ENCODE measurements around the gene TRIM3.

TRIM3 gene

GRCh38 chr11:6414874-6415328 is 58.8 kb downstream of the TRIM3 start:
- H3K27ac ChIP-seq (ENCODE audit: low read depth, low read length), result no peak overlapping the region
- peaks cover 8% of the 10 kb centered on the region for H3K27me3 ChIP-seq (ENCODE audit: control insufficient read depth, insufficient read depth, low read length)
- no peak overlapping the region for H3K4me3 ChIP-seq (ENCODE audit: low read depth, low read length)
- no peaks in the 10 kb centered on the region for H3K9me3 ChIP-seq (ENCODE audit: control insufficient read depth, insufficient read depth, low read depth, low read length)
- 0 out of 2 replicates have a peak, but pooled peaks cover 3% of the 10 kb centered on the region for H3K4me1 ChIP-seq (ENCODE audit: control insufficient read depth, insufficient read depth, low read length)
- H3K9ac ChIP-seq (ENCODE audit: low read length), result no peak overlapping the region
- H3K36me3 ChIP-seq (ENCODE audit: control insufficient read depth, insufficient read depth, low read length), result peaks cover 4% of the 10 kb centered on the region; the same call in 1 of the 2 replicates

GRCh38 chr11:6413791-6414201 is 59.9 kb downstream of the TRIM3 start:
- peaks cover 4% of the 10 kb centered on the region; the same call in 1 of the 2 replicates for H3K36me3 ChIP-seq (ENCODE audit: control insufficient read depth, insufficient read depth, low read length)
- H3K27me3 ChIP-seq (ENCODE audit: control insufficient read depth, insufficient read depth, low read length), result no peaks in the 10 kb centered on the region
- no peak overlapping the region for H3K27ac ChIP-seq (ENCODE audit: low read depth, low read length)
- no peak overlapping the region for H3K9ac ChIP-seq (ENCODE audit: low read length)
- H3K4me3 ChIP-seq (ENCODE audit: low read depth, low read length), result no peak overlapping the region
- no peaks in the 10 kb centered on the region for H3K9me3 ChIP-seq (ENCODE audit: control insufficient read depth, insufficient read depth, low read depth, low read length)
- H3K4me1 ChIP-seq (ENCODE audit: control insufficient read depth, insufficient read depth, low read length), result 0 out of 2 replicates have a peak, but pooled peaks cover 3% of the 10 kb centered on the region

DNA sequence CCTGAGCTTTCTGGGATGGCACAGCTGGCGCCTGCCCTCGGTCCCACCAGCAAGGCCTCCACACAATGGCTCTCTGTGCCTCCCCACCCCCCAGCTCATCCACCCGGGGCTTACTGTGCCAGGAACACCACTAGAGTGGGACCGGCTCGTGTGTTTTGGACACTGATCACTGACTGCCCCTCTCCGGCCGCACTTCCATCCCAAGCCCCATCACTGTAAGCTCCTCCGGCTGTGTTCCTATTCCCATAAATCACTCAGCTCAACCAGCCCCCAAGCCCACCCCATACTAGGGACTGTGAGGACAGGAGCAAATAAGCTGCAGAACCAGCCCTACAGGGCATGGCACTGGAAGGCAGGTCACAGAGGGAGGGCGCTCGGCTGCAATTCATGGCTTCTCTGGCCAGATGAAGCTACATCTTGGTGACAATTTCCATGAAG is 62.1 kb downstream of the TRIM3 start:
- no peak overlapping the region for H3K9ac ChIP-seq (ENCODE audit: low read length)
- peaks cover 4% of the 10 kb centered on the region; the same call in 1 of the 2 replicates for H3K36me3 ChIP-seq (ENCODE audit: control insufficient read depth, insufficient read depth, low read length)
- H3K27me3 ChIP-seq (ENCODE audit: control insufficient read depth, insufficient read depth, low read length), result no peaks in the 10 kb centered on the region
- H3K4me1 ChIP-seq (ENCODE audit: control insufficient read depth, insufficient read depth, low read length), result no peaks in the 10 kb centered on the region
- no peak overlapping the region for H3K27ac ChIP-seq (ENCODE audit: low read depth, low read length)
- H3K9me3 ChIP-seq (ENCODE audit: control insufficient read depth, insufficient read depth, low read depth, low read length), result no peaks in the 10 kb centered on the region
- H3K4me3 ChIP-seq (ENCODE audit: low read depth, low read length), result no peak overlapping the region

- Histone ChIP-seq H3K4me1 (ENCODE audit: control insufficient read depth, insufficient read depth, low read length) (no peaks in the 10 kb centered on the region), H3K27ac (ENCODE audit: low read depth, low read length) (no peak overlapping the region), H3K27me3 (ENCODE audit: control insufficient read depth, insufficient read depth, low read length) (no peaks in the 10 kb centered on the region), H3K4me3 (ENCODE audit: low read depth, low read length) (no peak overlapping the region), H3K9me3 (ENCODE audit: control insufficient read depth, insufficient read depth, low read depth, low read length) (no peaks in the 10 kb centered on the region), H3K36me3 (ENCODE audit: control insufficient read depth, insufficient read depth, low read length) (peaks cover 4% of the 10 kb centered on the region; the same call in 1 of the 2 replicates), H3K9ac (ENCODE audit: low read length) (no peak overlapping the region)
Observed at GRCh38 chr11:6410695-6411430, 62.9 kb downstream of the TRIM3 start.

GRCh38 chr11:6406370-6406769 is 67.4 kb downstream of the TRIM3 start:
- Histone ChIP-seq H3K9me3 (ENCODE audit: control insufficient read depth, insufficient read depth, low read depth, low read length) (no peaks in the 10 kb centered on the region), H3K27ac (ENCODE audit: low read depth, low read length) (no peak overlapping the region), H3K9ac (ENCODE audit: low read length) (no peak overlapping the region), H3K4me1 (ENCODE audit: control insufficient read depth, insufficient read depth, low read length) (peaks cover 10% of the 10 kb centered on the region; the same call in 1 of the 2 replicates), H3K36me3 (ENCODE audit: control insufficient read depth, insufficient read depth, low read length) (peaks cover 4% of the 10 kb centered on the region; the same call in 1 of the 2 replicates), H3K4me3 (ENCODE audit: low read depth, low read length) (no peak overlapping the region), H3K27me3 (ENCODE audit: control insufficient read depth, insufficient read depth, low read length) (no peaks in the 10 kb centered on the region)

GRCh38 chr11:6405846-6406245 is 67.9 kb downstream of the TRIM3 start:
- Histone ChIP-seq H3K27ac (ENCODE audit: low read depth, low read length) (no peak overlapping the region), H3K4me3 (ENCODE audit: low read depth, low read length) (no peak overlapping the region), H3K27me3 (ENCODE audit: control insufficient read depth, insufficient read depth, low read length) (no peaks in the 10 kb centered on the region), H3K36me3 (ENCODE audit: control insufficient read depth, insufficient read depth, low read length) (peaks cover 7% of the 10 kb centered on the region), H3K9ac (ENCODE audit: low read length) (no peak overlapping the region), H3K9me3 (ENCODE audit: control insufficient read depth, insufficient read depth, low read depth, low read length) (no peaks in the 10 kb centered on the region), H3K4me1 (ENCODE audit: control insufficient read depth, insufficient read depth, low read length) (peaks cover 10% of the 10 kb centered on the region; the same call in 1 of the 2 replicates)

DNA sequence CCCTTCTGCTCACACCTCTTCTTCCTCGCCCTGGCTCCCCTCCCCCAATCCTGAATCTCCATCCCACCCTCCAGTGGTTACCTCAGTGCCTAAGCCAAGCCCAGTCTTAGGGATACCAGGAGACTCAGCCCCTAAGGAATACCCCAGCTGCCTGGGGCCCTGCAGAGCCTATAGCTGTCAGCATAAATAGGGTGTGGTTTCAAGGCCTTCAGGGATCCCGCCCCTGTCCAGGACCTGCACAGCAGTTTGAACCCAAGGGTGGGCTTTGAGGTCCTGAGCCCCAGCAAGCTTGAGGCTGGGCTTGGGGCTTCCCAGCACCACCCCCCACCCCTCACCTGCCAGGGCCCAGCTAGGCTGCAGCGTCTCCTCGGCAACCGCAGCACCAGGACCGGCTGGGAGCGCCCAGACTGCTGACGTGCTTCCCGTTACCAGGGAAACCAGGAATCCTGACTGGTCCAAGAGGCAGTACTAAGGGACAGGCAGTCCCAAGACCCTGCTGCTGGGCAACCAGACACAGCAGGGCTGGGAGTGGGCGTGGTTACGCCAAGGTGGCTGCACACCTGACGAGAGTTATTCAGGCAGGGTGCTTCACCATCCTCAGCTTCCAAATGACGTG is 68.6 kb downstream of the TRIM3 start:
- peaks cover 10% of the 10 kb centered on the region; the same call in 1 of the 2 replicates for H3K4me1 ChIP-seq (ENCODE audit: control insufficient read depth, insufficient read depth, low read length)
- peaks cover 8% of the 10 kb centered on the region for H3K36me3 ChIP-seq (ENCODE audit: control insufficient read depth, insufficient read depth, low read length)
- no peak overlapping the region for H3K4me3 ChIP-seq (ENCODE audit: low read depth, low read length)
- H3K27me3 ChIP-seq (ENCODE audit: control insufficient read depth, insufficient read depth, low read length), result no peaks in the 10 kb centered on the region
- H3K9me3 ChIP-seq (ENCODE audit: control insufficient read depth, insufficient read depth, low read depth, low read length), result no peaks in the 10 kb centered on the region
- no peak overlapping the region for H3K27ac ChIP-seq (ENCODE audit: low read depth, low read length)
- H3K9ac ChIP-seq (ENCODE audit: low read length), result no peak overlapping the region

DNA sequence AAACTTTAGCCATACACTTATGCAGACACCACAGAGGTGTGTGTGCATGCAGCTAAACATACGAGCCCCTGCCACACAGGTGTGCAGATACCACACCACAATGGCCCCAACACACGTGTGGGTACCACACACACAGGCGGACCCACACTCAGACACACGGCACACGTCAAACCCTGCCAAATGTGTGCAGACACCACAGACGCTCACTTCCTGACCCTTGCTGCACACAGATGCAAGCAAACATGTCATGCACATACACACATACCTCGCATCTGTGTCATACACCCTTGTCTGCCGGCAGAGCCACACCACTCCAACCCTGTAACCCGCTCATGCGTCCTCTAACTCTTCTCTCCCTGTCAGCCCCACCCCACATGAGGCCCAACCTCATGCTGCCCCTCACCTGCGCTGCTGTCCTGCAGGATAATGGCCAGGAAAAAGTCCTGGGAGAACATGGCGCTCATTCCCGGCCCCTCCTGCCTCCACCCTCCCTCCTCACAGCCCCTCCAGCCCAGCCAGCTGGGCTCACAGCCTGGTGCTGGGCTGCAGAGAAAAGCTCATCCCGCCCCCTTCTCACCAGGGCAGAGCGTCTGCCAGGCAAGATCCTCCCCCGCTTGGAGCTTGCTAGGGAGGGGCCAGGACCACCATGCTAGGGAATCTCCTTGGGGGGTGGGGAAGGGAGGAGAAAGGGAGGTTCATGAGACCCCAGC is 69.2 kb downstream of the TRIM3 start:
- no peaks in the 10 kb centered on the region for H3K9me3 ChIP-seq (ENCODE audit: control insufficient read depth, insufficient read depth, low read depth, low read length)
- H3K36me3 ChIP-seq (ENCODE audit: control insufficient read depth, insufficient read depth, low read length), result peaks cover 7% of the 10 kb centered on the region
- H3K4me3 ChIP-seq (ENCODE audit: low read depth, low read length), result no peak overlapping the region
- H3K9ac ChIP-seq (ENCODE audit: low read length), result no peak overlapping the region
- peaks cover 10% of the 10 kb centered on the region; the same call in 1 of the 2 replicates for H3K4me1 ChIP-seq (ENCODE audit: control insufficient read depth, insufficient read depth, low read length)
- no peaks in the 10 kb centered on the region for H3K27me3 ChIP-seq (ENCODE audit: control insufficient read depth, insufficient read depth, low read length)
- no peak overlapping the region for H3K27ac ChIP-seq (ENCODE audit: low read depth, low read length)

- H3K36me3 ChIP-seq (ENCODE audit: control insufficient read depth, insufficient read depth, low read length), result peaks cover 7% of the 10 kb centered on the region
- no peak overlapping the region for H3K27ac ChIP-seq (ENCODE audit: low read depth, low read length)
- H3K27me3 ChIP-seq (ENCODE audit: control insufficient read depth, insufficient read depth, low read length), result no peaks in the 10 kb centered on the region
- H3K4me1 ChIP-seq (ENCODE audit: control insufficient read depth, insufficient read depth, low read length), result peaks cover 10% of the 10 kb centered on the region; the same call in 1 of the 2 replicates
- H3K9me3 ChIP-seq (ENCODE audit: control insufficient read depth, insufficient read depth, low read depth, low read length), result no peaks in the 10 kb centered on the region
- H3K4me3 ChIP-seq (ENCODE audit: low read depth, low read length), result no peak overlapping the region
- no peak overlapping the region for H3K9ac ChIP-seq (ENCODE audit: low read length)
Observed at GRCh38 chr11:6403539-6403938, 70.2 kb downstream of the TRIM3 start.

DNA sequence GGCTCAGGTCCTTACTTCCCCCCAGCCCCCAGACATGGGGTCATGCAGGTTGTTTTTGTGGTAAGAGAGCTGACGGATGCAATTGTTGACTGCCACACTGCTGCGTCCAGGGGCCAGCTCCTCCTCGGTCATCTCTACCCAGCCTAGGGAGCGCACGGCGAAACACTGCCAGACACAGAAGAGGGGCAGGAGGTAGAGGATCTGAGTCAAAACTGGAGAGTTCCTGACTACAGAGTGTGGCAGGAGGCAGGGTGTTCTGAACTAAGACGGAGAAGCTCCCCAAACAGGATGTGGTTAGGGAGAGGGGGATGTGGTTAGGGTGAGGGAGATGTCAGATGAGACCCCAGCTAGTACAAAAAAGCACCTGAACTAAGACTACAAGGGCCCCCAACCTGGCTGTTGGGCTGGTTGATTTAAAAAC is 71.2 kb downstream of the TRIM3 start:
- H3K27ac ChIP-seq (ENCODE audit: low read depth, low read length), result no peak overlapping the region
- no peaks in the 10 kb centered on the region for H3K27me3 ChIP-seq (ENCODE audit: control insufficient read depth, insufficient read depth, low read length)
- H3K9me3 ChIP-seq (ENCODE audit: control insufficient read depth, insufficient read depth, low read depth, low read length), result no peaks in the 10 kb centered on the region
- no peak overlapping the region for H3K9ac ChIP-seq (ENCODE audit: low read length)
- H3K4me3 ChIP-seq (ENCODE audit: low read depth, low read length), result no peak overlapping the region
- peaks cover 11% of the 10 kb centered on the region for H3K36me3 ChIP-seq (ENCODE audit: control insufficient read depth, insufficient read depth, low read length)
- H3K4me1 ChIP-seq (ENCODE audit: control insufficient read depth, insufficient read depth, low read length), result peaks cover 10% of the 10 kb centered on the region; the same call in 1 of the 2 replicates

Measured in HUES6 (cell line).